Loucy (cell line): ENCODE measurements around the gene NIM1K.

ENCODE experiments used
- CTCF ChIP-seq: fragments of 200-600 bp; sonication (generic); conservative IDR thresholded peaks from 2 replicates; pipeline ENCODE4 v1.5.1; 2014; ENCODE audit warnings: mild to moderate bottlenecking, antibody characterized with exemption, low read length
- EZH2phosphoT487 ChIP-seq: fragments of 200-600 bp; IDR thresholded peaks from 2 replicates; pipeline ENCODE4 v1.6.1; 2018; ENCODE audit warnings: antibody characterized with exemption, mild to moderate bottlenecking, moderate library complexity, borderline replicate concordance

GRCh38 chr5:43161244-43161643 lies 30.8 kb upstream of the NIM1K start:
- TF ChIP-seq CTCF (no peak), EZH2phosphoT487 (no peak)
